Measurements from ENCODE around the gene GJB6.

The GJB6 gene

DNA sequence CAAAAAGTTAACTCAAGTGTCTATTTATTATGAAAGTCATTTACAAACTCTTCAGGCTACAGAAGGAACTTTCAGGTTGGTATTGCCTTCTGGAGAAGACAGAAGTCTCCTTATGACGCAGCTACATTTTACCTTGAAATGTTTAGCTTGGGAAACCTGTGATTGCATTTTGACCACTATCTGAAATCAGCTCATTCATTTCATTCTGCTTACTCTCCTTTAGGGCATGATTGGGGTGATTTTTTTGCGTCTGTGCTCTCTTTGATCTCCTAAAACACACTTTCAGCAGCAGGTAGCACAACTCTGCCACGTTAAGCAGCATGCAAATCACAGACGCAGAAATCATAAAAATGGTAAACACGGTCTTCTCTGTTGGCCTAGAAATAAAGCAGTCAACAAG, 9.6 kb downstream of the GJB6 start:
- DNase-seq = no peak

DNA sequence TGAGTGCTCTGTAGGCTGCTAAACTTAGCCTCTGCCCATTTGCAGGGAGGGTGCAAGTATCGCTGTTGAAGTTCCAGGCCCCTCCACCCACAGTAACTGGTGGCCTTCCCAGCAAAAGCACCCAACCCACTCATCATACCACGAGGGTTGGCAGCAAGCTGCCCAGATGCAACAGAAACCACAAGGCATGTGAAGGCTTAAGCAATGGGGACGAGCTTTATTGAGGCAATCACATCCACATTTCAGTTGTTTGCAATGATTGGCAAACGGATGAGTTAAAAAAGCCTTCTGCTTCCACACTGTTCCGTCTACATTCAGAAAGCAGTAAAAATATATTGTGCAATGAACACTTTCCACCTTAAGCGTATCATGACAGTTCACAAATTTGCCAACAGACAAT, 10.3 kb downstream of the GJB6 start:
- DNase-seq = no peak

DNA sequence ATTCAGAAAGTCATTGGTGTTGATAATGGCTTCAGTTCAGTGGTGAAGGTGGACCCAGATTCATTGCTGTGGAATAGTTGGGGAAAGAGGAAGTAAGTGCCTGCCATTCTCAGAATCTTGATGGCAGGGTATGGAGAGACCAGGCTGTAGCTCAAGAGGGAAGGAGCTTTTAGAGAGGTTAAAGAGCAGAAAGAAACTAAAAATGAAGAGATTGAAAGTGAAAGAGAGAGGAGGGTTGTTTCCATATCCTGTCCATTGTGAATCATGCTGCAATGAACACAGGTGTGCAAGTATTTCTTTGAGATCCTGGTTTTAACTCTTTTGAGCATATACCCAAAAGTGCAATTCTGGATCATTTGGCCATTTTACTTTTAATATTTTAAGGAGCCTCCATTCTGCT, 12.5 kb downstream of the GJB6 start:
- no peak for DNase-seq

DNA sequence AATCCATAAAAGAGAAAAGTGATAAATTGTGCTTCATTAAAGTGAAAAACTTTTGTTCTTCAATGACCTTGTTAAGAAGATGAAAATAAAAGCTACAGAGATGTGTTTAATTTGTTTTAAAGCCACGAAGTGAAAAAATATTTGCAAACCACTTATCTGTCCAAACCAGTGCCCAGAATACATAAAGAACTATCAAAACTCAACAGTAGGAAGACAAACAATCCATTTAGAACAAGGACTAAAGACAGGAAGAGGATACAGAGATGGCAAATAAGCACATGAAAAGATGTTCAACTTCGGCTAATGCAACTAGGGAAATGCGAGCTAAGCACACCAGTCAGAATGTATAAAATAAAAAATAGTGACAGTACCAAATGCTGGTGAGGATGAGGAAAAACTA, 15.0 kb downstream of the GJB6 start:
- no peak for DNase-seq

DNA sequence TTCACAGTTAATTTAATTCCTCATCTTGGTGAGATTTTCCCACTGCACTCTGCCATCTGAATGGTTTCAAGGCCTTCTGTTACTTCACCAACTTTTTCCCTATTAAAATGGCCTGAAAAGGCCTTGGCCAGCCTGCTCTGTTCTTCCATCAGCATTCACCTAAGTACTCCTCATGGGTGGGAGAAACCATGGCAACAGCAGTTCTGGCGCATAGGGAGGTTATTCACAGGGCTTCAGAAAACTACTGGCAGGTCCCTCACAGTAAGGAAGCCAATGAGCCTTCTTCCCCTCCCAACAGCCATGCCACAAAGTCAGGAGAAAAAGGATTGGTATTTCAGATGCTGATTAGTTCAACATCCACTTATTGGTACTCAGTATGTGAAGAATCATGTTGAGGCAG, 22.2 kb downstream of the GJB6 start:
- no peak for DNase-seq

DNA sequence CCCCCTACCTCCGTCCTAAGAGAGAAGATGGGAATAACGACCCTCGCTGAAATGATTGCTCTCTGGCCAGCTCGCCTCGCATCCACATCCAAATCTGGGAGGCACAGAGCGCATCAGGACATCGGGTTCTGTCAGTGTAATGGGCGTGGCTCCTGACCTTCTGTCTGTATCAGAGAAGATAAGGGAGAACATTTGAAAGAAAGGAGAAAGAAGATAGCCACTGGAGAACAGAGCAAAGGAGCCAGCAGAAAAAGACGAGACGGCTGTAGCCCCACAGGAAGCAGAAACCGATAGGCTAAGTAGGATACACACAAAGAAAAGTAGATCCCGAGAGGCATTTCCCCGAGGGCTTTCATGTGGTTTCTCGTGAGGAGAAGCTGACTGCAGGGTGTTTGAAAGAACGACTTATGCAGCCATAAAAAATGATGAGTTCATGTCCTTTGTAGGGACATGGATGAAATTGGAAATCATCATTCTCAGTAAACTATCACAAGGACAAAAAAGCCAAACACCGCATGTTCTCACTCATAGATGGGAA, 25.4 kb downstream of the GJB6 start:
- DNase-seq = no peak

DNA sequence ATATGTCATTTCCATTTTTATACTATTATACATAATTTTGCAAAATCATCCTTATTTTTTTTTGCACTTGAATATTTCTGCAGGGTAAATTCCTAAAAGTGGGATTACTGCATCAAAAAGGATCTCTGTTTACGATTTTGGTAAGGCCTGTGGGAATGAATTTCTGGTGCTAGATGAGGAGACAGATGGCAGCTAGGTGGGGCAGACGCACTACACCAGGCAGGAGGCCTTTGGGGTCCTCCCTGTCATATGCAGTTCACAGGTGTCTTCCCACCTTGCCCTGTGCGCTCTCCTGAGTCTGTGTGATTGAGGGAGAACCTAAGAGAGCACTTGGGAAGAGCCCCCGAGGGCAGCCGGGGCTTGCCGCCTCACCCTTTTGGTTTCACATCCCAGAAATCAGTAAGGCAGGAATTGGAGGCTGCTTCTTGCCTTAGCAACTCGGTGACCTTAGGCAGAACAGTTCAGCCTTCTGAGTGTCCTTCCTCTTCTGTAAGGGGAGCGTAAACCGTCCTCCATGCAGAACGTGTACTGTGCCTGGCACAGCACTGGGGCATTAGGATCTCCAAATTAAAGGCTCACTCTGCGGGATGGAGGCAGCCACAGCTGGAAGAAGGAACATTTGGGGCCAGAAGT, 25.9 kb downstream of the GJB6 start:
- DNase-seq = no peak

DNA sequence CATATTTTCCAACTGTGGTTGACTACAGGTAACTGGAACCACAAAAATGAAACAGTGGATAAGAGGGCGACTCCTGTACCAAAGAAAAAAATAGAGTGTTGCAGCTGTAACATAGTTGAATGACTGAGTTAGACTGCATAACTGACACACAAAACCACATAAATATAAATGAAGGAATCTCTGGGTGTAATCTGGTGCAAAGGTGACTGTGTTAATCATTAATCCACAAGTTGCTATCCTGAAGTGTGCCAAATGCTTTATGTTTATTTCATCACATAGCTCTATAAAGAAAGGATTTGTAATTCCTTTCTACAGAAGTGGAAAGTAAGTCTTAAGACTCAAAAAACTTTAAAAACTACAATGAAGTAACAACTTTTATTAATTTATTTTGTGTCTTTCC, 33.3 kb downstream of the GJB6 start:
- DNase-seq = no peak

DNA sequence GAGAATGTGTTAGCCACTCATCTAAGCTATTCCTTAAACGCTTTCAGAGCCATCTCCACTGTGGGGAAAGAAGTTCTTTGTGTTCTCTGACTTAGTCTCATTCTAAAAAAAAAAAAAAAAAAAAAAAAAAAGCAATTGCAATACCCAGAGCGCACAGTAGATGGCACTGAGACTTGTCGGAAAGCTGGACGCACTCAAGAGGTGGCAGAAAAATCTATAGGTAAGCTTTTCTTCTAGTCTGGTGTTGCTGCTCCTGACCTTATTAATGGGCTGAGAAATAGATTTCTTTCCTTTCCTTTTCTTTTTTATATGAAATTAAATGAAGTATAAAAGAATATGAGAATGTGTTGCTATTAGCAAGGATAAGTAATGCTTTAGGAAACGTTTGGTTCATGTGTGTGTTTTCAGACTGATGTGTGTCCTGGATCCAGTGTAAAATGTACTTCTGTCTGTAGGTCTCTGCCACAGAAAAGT, 34.7 kb downstream of the GJB6 start:
- peak; percentile 28 for DNase-seq

DNA sequence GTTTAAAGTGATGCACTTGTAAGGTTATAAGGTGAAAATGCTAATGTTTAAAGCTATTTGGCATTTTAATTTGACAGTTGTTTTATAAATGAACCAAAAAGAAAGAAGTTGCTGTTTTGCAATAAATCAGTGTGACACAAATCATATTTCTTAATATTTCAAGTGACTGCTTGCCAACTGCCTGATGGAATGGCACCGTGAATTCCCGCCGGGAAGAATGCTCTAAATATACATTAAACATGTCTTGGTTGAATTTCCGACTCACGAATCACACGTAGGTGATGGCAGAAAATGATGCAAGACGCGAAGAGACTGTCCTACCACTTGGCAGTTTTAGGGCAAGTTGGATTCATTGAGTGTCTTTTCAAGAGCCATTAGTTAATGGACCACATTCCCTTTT, 36.3 kb downstream of the GJB6 start:
- no peak for DNase-seq

DNA sequence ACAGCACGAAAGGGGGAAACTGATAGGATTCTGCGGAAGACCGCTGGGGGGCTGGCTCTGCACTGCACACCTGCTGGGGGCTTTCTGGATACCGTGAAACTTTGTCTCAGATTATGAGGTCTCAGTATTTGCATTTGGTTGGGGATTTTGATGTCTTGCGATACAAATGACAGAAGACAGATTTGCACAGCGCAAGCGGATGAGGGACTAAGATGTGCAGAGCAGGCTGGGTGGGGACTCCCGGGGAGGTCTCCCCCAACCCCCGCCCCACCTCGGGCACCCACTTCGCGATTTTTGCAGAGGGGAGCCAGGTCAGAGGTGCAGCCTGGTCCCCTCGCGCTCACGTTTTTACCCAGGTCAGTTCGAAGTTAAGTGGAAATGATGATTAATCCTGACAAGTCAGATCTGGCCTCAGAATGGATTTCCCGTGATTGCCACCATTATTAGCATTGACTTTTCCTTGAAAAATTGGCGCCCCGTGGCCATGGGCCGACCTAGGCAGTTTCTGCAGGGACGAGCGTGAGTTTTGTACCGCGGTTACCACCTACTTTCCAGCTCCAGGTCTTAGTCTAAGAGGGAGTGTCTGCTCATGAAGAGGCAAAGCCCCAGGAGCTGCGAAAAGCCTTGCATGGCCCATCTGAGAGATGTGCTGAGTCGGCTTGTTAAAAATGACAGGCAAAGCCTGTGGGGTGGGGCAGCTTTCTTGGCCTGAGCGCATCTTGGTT, 38.0 kb downstream of the GJB6 start:
- no peak for DNase-seq

DNA sequence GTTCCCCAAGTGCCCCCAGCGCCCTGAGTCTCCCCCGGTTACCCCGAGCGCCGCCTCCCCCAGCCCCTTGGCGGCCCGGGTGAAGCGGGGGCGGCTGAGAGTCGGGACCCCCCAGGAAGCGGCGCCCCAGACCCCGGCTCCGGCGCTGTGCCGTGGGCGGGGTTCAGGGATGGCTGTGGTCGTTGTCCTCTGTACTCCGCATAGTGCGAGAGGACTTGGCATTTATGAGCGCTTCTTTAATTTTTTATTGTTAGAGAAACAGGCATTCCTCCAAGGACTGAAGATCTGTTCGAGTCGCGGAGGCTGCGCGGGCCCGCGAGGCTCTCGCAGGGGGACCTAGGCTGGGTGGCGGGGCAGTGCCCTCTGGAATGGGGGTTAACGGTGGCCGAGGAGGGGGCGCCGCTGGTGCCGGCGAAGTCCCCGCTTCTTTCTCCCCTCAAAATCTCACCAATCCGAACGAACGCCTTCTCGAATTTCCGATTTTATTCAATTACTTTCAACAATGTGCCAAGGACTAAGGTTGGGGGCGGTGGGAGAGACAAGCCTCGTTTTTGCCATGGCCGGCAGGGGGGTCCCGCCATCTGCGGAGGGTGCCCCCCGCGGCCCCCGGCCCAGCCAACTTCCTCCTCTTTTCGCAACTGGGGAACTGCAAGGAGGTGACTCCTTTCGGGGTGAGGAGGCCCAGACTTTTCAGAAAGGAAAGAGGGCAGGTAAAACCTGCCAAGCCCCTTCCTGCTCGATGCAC, 38.8 kb downstream of the GJB6 start:
- DNase-seq = no peak

DNA sequence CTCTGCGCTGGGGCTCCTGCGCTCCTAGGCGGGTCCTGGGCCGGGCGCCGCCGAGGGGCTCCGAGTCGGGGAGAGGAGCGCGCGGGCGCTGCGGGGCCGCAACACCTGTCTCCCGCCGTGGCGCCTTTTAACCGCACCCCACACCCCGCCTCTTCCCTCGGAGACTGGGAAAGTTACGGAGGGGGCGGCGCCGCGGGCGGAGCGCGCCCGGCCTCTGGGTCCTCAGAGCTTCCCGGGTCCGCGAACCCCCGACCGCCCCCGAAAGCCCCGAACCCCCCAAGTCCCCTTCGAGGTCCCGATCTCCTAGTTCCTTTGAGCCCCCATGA, 39.3 kb downstream of the GJB6 start, which contains the start of gene GJB2:
Gene GJB2 (minus strand): TSS at position 103 of the 326 bp plus-strand sequence. CDS start 3,357 bp downstream, outside the sequence.
- peak; percentile 7 for DNase-seq

DNA sequence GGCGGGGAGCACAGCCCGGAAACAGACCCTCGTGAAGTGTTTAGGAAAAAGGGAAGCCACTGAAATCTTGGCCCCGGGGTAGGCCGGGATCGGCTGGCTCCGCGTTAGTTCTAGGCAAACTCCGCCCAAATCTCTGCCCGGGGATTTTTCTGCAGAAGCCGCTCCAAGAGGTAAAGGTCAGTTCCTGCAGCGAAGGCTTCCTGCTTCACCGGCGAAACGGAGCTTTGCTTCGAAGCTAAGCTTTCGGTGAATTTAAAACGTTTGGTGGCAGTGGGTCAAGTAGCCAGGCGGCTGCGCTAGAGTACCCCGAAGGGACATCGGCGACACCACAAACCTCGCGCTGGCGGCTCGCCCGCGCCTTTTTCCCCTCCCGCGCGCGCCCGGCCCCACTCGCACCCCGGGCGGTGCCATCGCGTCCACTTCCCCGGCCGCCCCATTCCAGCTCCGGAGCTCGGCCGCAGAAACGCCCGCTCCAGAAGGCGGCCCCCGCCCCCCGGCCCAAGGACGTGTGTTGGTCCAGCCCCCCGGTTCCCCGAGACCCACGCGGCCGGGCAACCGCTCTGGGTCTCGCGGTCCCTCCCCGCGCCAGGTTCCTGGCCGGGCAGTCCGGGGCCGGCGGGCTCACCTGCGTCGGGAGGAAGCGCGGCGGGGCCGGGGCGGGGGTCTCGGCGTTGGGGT, 39.8 kb downstream of the GJB6 start:
- DNase-seq = no peak

DNA sequence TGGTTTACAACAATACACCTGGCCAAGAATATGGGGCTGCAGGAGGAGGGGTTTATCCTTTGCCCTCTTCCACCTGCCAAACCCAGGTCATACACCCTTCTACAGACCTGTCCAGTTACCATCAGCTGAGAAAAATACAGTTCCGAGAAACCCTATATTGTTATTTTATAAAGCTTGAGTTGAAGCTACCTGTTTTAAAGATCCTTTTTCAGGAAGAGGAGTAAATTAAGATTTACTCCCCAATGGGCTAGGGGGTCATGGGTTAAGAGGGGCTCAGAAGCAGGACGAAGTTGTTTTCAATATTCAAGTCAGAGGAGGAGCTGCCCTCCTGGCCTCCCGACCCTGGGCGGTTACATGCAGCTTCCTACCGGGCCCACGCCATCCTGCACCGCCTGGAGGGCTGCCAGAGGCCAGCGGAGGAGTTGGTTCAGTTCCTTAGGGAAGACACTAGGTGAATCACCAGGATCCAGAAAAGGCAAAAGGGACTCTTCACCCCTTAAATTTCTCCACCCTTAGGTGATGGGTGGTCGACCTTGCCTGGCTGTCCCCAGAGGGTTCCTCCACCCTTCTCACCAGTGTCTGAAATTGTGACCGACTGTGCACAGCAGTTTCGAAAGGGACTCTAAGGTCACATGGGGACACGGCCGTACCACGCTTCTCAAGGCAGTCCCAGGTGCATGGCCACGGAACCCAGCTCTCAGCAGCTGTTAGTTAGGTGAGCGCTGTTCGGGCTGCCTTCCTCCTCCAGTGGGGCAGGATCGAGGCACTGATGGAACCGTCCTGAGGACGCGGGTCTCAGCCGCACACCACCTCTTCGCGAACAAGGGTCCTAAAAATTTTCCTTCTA, 40.6 kb downstream of the GJB6 start:
- no peak for DNase-seq

DNA sequence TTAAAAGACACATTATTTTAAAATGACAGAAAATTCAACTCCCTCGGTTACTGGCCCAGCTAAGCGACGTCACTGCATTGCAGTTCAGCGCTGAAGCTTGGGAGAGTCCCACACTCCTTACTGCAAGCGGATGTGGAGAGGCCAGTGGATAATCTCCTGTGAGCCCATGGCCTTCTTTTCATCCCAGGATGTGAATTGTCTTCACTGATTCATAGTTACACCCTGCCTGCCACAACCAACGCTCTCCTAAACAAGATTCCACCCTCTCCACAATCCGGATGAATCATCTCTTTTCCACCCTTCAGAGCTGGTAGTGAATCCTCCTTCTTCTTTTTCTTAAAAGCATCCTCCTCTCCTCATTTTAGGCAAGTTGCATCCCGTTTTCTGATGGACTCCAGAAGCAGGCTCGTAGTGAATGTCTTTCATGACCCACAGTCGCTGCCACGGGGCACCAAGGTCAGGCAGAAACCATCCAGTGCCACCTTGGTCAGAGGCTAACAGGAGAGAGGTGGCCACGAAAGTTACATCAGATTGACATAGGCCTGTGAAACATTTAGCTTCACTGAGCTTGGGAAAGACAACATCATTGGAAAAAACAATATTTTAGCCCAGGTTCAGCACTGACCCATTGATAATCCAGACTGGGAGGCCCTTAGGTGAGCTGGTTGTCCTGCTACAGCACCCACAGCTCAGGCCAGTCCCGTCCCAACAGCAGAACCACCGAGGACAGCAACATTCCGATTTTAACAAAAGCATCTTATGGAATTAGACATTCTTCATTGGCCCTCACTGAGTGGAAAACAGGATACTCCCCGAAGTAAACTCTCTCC, 41.4 kb downstream of the GJB6 start:
- no peak for DNase-seq

DNA sequence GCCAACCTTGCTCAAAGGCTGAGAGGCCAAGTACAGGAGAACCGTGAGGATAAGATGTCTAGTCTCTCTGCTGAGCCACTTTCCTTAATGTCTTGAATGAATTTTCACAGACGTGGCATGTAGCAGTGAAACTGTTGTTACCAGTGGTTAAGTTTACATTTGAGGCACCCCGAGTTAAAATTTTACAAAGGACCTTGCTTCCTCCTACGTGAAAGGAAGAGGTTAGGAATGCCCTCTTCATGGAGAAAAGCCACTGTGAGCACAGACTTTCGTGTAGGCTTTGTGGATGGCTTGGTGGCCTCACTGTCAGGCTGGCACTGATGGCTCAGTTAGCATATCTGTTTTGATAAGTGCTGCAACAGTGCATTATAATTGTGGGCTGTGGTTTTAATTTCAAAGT, 42.0 kb downstream of the GJB6 start:
- DNase-seq = no peak

DNA sequence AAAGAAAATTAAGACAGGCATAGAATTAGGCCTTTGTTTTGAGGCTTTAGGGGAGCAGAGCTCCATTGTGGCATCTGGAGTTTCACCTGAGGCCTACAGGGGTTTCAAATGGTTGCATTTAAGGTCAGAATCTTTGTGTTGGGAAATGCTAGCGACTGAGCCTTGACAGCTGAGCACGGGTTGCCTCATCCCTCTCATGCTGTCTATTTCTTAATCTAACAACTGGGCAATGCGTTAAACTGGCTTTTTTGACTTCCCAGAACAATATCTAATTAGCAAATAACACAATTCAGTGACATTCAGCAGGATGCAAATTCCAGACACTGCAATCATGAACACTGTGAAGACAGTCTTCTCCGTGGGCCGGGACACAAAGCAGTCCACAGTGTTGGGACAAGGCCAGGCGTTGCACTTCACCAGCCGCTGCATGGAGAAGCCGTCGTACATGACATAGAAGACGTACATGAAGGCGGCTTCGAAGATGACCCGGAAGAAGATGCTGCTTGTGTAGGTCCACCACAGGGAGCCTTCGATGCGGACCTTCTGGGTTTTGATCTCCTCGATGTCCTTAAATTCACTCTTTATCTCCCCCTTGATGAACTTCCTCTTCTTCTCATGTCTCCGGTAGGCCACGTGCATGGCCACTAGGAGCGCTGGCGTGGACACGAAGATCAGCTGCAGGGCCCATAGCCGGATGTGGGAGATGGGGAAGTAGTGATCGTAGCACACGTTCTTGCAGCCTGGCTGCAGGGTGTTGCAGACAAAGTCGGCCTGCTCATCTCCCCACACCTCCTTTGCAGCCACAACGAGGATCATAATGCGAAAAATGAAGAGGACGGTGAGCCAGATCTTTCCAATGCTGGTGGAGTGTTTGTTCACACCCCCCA, 43.2 kb downstream of the GJB6 start:
- DNase-seq = no peak

DNA sequence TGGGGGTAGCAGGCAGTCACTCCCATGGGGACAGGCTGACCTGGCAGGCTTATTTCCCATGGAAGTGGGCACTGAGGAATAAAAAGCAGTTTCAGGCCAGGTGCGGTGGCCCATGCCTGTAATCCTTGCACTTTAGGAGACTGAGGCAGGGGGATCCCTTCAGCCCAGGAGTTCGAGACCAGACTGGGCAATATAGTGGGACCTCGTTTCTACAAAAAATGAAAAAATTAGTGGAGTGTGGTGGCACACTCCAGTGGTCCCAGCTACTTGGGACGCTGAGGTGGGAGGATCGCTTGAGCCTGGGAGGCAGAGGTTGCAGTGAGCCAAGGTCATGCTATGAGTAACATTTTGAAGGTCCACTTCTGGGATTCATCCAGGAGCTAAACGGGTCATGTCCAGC, 45.3 kb downstream of the GJB6 start:
- DNase-seq = no peak

DNA sequence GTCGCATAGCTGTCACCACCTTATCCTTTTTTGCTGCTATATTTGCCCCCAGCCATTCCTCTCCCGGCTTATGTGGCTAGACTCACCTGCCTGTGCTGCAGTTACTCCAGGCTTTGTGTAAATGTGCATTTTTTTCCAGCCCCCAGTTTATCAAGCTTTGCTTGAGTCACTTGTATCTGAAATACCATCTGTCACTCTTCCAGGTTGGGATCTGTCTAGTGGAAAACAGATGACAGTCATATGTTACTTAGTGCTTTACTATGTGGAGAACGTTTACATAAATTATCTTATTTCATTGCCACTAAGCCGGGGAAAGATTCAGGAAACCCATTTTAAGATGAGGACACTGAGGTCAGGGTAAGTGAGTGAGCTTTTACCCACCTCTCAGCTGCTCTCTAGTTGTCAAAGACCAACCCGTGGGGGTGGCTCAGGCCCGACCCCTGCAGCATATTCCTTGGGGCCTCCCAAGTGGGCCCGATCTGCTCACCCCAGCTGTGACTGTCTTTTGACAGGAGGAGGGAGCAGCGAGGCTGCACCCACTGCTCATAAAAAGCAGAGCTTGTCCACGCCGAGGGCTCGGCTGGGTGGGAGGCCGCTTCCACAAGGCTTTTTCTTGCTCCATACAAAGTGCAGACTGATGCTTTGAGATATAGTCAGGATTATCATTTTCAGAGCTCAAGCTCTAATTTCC, 46.6 kb downstream of the GJB6 start:
- no peak for DNase-seq

Measured in NCI-H69 (cell line).